Endothelial cell (in vitro differentiated cells): ENCODE measurements around the gene LCLAT1. TPM values are rescaled to one million over a fixed set of nuclear protein-coding genes. Genes with fewer than 3 reads are reported as not detected.

ENCODE experiments used
- DNase-seq: peaks from one replicate; pipeline ENCODE4 v3.0.0; 2021; ENCODE audit warnings: low spot score
- H3K27ac Mint-ChIP-seq: one replicate; pipeline ENCODE4 v1.8.0; 2021; ENCODE audit warnings: mixed read lengths, inconsistent platforms; ENCODE audit not compliant: unreplicated experiment
- H3K27me3 Mint-ChIP-seq: one replicate; pipeline ENCODE4 v1.8.0; 2021; ENCODE audit warnings: mild to moderate bottlenecking, moderate library complexity, mixed read lengths, inconsistent platforms; ENCODE audit not compliant: unreplicated experiment
- H3K36me3 Mint-ChIP-seq: one replicate; pipeline ENCODE4 v1.8.0; 2021; ENCODE audit warnings: mild to moderate bottlenecking, low read depth, mixed read lengths, inconsistent platforms; ENCODE audit not compliant: unreplicated experiment
- H3K4me1 Mint-ChIP-seq: one replicate; pipeline ENCODE4 v1.8.0; 2021; ENCODE audit warnings: mild to moderate bottlenecking, mixed read lengths, inconsistent platforms; ENCODE audit not compliant: unreplicated experiment
- H3K4me3 Mint-ChIP-seq: one replicate; pipeline ENCODE4 v1.8.0; 2021; ENCODE audit warnings: mild to moderate bottlenecking, mixed read lengths, inconsistent platforms; ENCODE audit not compliant: unreplicated experiment
- H3K9me3 Mint-ChIP-seq: one replicate; pipeline ENCODE4 v1.8.0; 2021; ENCODE audit warnings: mixed read lengths, inconsistent platforms; ENCODE audit not compliant: unreplicated experiment
- CTCF ChIP-seq: fragments of 200-600 bp; sonication (generic); IDR thresholded peaks from one replicate; pipeline ENCODE4 v1.5.0; 2021; ENCODE audit warnings: antibody characterized with exemption; ENCODE audit not compliant: unreplicated experiment
- total RNA-seq: library from RNA; stranded (reverse); fragmentation: NEBNext Ultra II Directional; extraction: Animal tissue kit (Norgen Biotek cat#: 25700); gene quantifications from one replicate; pipeline ENCODE4 v1.2.1, GENCODE V29; 2021; ENCODE audit not compliant: unreplicated experiment

The LCLAT1 gene
- total RNA-seq, 1 donor from 2014 or later, result 20.9 TPM

- no peak overlapping the region for H3K27ac Mint-ChIP-seq
- no peak for TF ChIP-seq CTCF
Measured at GRCh38 chr2:30689496-30690125, 242.6 kb downstream of the LCLAT1 start.

GRCh38 chr2:30690126-30690561, 243.1 kb downstream of the LCLAT1 start:
- Mint-ChIP-seq H3K4me3 (no peak overlapping the region), H3K27me3 (peaks cover 7% of the 10 kb centered on the region), H3K27ac (no peak overlapping the region), H3K4me1 (no peaks in the 10 kb centered on the region), H3K9me3 (no peaks in the 10 kb centered on the region), H3K36me3 (no peaks in the 10 kb centered on the region)
- DNase-seq, result no peak
- no peak for TF ChIP-seq CTCF

More at GRCh38 chr2:30689496-30690125, 242.6 kb downstream of the LCLAT1 start:
- Mint-ChIP-seq H3K4me3 (no peak overlapping the region), H3K4me1 (no peaks in the 10 kb centered on the region), H3K27me3 (peaks cover 7% of the 10 kb centered on the region), H3K9me3 (no peaks in the 10 kb centered on the region), H3K36me3 (no peaks in the 10 kb centered on the region)
- no peak for DNase-seq

- no peaks in the 10 kb centered on the region for H3K9me3 Mint-ChIP-seq
- no peak for DNase-seq
- TF ChIP-seq CTCF, result no peak
- no peaks in the 10 kb centered on the region for H3K4me1 Mint-ChIP-seq
- H3K27me3 Mint-ChIP-seq, result peaks cover 7% of the 10 kb centered on the region
- no peak overlapping the region for H3K4me3 Mint-ChIP-seq
- H3K27ac Mint-ChIP-seq, result no peak overlapping the region
- H3K36me3 Mint-ChIP-seq, result no peaks in the 10 kb centered on the region
Measured at GRCh38 chr2:30691091-30691947, 244.3 kb downstream of the LCLAT1 start.

GRCh38 chr2:30691948-30692828, 245.1 kb downstream of the LCLAT1 start:
- no peak for TF ChIP-seq CTCF
- Mint-ChIP-seq H3K4me1 (no peaks in the 10 kb centered on the region), H3K36me3 (no peaks in the 10 kb centered on the region), H3K9me3 (no peaks in the 10 kb centered on the region), H3K27ac (no peak overlapping the region), H3K4me3 (no peak overlapping the region), H3K27me3 (peaks cover 7% of the 10 kb centered on the region)
- no peak for DNase-seq
